HG03469 (cell line): ENCODE data around the gene ARHGEF25.
"Not testable (repeated sequence)": the region's sequence is repeated elsewhere in the genome, so short reads cannot be mapped to it uniquely, and the experiment has no call there.

Experiments used
- ATAC-seq: cut with Tn5 transposase; IDR thresholded peaks from one replicate; pipeline ENCODE4 v1.9.1; 2021; ENCODE audit warnings: mild to moderate bottlenecking, moderate library complexity, moderate number of reproducible peaks; ENCODE audit not compliant: unreplicated experiment

ARHGEF25 gene

DNA sequence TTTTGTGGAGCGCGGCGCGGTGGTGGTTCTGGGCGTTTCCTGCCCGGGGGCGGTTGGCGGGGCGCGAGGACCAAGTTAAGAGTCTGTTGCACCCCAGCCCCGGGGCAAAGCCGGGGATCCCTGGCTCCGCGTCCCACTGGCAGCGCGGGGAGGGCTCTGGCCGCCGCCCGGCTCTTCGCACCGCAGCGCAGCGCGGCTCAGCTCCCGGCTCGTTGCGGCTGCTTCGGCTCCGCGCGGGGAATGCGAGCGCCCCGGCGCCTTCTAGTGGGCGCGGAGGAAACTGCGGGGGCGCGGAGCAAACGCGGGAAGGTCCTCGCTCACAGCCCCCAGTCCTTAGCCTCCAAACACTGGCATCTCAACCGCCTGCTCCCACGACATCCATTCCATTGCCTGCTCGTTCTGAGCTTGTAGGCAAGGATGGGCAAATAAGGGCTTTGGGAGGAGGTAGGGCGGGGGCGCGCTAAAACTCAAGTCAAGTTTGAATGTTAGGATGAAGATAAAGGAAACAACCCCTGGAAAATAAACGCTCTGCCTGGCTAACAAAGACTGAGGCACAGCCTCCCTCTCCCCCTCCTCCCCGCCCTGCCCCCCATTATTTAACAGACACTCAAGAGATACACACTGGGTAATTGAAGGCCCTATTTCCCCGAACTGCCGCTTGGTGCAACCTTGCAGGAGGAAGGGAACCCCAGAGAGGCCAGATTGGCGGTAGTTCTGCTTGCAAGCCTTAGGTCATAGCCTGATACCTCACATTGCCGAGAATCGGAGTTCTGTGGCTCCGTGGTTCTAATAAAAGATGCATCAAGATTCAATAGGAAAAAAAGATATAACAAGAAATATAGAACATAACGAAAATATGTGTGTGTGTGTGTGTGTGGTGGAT lies 22.0 kb downstream of the ARHGEF25 start, which contains the start of gene B4GALNT1:
Gene B4GALNT1, minus strand, starts transcription at position 244 of the 883 bp plus-strand sequence. CDS start 1,069 bp downstream, outside the sequence.
- ATAC-seq, result no peak

DNA sequence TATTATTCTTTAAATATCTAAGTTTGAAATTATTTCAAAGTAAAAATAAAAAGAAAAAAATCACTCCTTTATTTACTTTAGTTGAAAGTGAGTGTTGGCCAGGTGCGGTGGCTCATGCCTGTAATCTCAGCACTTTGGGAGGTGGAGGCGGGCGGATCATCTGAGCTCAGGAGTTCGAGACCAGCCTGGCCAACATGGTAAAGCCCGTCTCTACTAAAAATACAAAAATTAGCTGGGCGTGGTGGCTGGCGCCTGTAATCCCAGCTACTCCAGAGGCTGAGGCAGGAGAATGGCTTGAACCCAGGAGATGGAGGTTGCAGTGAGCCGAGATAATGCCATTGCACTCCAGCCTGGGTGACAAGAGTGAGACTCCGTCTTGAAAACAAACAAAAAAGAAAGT lies 25.5 kb downstream of the ARHGEF25 start:
- ATAC-seq, result not testable (repeated sequence)

DNA sequence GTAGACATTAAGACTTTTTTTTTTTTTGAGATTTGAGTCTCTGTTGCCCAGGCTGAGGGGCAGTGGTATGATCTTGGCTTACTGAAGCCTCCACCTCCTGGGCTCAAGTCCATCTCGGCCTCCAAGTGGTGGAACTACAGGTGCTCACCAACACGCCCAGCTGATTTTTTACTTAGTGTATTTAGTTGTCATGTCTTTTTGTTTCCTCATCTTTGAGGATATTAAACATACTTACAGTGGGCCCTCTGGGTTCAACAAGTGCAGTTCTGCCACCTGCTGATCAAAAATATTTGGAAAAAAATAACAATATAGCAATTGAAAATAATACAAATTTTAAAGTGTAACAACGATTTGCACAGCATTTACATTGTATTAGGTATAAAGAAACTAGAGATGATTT lies 26.1 kb downstream of the ARHGEF25 start:
- no peak for ATAC-seq

DNA sequence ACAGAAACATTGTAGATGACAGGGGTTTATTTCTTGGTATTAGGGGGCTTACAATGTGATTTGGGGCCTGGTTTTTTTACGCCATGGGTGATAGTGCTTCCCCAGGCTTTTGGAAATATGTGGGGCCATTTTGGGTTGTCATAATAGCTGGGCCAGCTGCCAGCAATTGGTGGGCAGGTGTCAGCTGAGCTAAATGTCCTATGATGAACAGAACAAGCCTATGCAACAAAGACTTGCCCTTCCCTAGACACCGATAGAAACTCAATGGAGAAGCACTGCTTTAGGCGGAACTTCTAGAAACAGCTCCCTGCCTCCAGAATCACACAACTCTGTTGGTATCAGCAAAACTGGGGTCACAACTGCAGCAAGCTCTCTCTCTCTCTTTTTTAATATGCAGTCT lies 26.9 kb downstream of the ARHGEF25 start:
- no peak for ATAC-seq

DNA sequence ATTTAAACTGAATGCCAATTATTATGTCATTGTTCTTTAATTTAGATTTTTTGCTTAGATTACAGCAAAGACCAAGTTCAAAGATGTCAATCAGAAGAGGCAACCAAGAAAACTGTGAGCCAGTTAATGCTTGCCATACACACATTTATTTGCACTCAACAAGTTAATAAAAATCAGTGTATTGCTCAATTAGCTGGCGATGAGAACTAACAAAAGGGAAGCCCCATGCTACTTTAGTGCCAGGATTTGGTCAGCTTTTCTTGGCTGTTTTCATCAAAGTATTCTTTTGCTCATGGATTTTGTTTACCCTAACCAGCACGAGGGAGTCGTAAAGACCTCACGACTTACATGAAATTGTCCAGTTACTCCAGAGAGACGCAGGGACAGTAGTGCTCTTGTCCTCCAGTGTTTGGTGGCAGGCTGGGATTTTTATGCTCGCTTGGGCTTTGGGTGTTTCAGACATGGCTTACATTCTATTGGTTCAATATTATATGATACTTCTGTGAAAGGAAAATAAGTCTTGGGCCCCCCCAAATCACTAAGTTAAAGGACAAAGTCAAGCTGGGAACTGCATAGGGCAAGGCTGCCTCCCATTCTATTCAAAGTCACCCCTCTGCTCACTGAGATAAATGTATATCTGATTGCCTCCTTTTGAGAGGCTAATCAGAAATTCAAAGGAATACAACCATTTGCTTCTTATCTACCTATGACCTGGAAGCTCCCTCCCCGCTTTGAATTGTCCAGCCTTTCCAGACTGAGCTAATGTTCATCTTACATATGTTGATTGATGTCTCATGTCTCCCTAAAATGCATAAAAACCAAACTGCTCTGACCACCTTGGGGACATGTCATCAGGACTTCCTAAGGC lies 29.2 kb downstream of the ARHGEF25 start:
- ATAC-seq, result no peak

DNA sequence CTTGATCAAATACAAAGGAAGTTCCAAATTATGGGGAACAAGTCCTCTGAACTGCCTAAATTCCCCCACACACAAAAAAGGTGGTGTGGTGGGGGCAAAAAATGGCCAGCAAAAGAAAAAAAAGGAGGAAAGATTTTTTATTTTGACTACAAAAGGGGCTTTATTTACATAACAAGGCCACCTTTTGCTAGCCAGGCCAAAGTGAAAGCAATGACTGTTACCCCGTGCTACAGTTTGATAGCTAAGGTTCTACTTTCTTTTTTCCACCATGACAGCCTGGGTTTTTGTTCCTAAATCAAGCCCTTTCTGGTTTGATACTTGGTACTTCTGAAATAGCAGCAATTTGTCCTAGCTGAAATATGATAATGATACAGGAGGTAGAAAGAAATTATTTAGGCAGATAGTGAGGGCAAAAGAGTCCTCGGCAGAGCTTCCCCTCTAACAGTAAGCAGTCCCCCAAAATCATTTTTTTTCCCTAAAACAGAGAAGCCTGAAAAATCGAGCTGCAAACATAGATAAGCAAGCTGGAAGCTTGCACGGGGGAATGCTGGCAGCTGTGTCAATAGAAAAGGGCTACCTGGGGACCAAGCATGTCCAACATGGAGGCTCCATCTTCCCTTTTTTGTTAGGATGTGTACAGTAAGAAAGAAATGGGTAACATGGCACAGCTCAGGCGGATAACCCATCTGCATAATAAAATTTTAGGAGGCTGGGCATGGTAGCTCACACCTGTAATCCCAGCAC lies 30.6 kb downstream of the ARHGEF25 start:
- no peak for ATAC-seq

DNA sequence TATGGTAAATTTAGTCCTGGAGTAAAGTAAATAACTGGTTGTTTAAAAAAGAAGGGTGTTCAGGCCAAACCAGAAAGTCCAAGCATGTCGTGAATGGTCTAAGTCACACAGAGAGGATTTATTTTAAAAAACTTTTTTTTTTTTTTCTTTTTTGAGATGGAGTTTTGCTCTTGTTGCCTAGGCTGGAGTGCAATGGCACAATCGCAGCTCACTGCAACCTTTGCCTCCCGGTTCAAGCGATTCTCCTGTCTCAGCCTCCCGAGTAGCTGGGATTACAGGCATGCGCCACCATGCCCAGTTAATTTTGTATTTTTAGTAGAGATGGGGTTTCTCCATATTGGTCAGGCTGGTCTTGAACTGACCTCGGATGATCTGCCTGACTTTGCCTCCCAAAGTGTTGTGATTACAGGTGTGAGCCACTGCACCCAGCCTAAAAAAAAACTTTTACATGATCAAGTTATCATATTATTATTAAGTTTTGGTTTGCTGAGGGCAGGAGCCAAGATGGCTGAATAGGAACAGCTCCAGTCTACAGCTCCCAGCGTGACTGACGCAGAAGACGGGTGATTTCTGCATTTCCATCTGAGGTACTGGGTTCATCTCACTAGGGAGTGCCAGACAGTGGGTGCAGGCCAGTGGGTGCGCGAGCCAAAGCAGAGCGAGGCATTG lies 34.9 kb downstream of the ARHGEF25 start:
- ATAC-seq, result not testable (repeated sequence)

DNA sequence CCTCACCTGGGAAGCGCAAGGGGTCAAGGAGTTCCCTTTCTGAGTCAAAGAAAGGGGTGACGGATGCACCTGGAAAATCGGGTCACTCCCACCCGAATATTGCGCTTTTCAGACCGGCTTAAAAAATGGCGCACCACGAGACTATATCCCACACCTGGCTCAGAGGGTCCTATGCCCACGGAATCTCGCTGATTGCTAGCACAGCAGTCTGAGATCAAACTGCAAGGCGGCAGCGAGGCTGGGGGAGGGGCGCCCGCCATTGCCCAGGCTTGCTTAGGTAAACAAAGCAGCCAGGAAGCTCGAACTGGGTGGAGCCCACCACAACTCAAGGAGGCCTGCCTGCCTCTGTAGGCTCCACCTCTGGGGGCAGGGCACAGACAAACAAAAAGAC lies 35.4 kb downstream of the ARHGEF25 start:
- ATAC-seq, result not testable (repeated sequence)

DNA sequence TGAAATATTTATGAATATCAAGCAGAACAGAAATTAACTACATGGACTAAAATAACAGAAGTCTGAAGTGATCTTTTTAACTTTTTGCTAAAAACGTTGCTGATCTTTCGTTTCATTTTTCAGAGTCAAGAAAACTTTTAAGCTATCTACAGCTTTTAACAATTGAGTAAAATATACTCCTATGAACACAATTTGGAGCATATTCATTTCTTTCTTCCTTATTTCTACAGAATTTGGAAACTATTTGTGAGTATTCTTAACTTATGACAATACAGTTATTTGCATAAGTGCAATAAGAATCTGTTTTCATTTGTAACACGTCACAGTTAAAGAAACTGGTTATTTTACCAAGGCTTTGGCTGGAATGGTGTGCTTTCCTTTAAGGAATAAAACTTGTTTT lies 42.8 kb downstream of the ARHGEF25 start:
- ATAC-seq, result no peak

DNA sequence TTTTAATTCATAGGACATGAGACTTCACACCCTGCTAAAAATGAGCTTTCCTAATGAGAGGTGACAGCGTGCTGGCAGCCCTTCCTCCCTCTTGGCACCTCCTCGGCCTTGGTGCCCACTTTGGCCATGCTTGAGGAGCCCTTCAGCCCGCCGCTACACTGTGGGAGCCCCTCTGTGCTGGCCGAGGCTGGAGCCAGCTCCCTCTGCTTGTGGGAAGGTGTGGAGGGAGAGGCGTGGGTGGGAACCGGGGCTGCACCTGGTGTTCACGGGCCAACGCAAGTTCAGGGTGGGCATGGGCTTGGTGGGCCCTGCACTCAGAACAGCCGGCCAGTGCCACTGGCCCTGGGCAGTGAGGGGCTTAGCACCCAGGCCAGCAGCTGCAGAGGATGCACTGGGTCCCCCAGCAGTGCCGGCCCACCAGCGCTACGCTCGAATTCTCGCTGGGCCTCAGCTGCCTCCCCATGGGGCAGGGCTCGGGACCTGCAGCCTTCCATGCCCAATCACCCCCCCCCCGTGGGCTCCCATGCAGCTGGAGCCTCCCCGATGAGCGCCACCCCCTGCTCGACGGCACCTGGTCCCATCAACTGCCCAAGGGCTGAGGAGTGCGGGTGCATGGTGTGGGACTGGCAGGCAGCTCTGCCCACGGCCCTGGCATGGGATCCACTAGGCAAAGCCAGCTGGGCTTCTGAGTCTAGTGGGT lies 44.5 kb downstream of the ARHGEF25 start:
- no peak for ATAC-seq

DNA sequence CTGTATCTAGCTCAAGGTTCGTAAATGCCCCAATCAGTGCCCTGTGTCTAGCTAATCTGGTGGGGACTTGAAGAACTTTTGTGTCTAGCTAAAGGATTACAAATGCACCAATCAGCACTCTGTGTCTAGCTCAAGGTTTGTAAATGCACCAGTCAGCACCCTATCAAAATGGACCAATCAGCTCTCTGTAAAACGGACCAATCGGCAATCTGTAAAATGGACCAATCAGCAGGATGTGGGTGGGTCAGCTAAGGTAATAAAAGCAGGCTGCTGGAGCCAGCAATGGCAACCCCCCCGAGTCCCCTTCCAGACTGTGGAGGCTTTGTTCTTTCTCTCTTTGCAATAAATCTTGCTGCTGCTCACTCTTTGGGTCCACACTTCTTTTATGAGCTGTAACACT lies 45.2 kb downstream of the ARHGEF25 start:
- ATAC-seq, result not testable (repeated sequence)

DNA sequence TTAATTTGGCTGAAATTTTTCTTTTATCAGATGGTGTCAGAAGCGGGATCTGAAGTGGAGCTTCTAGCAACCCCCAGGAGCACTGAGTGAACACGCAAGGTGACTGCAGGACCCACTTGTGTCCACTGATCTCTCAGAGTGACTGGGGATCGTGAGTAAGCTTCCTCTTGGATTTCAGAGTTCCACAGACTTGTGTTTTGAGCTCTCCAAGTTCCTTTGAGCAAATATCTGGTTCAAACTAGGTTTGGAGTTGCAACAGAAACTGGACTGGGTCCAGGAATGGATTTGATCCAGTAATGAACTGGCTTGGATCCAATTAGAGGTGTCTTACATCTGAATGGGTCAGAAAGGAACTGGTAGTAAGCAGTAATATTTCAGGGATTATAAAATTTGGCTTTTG lies 46.5 kb downstream of the ARHGEF25 start:
- ATAC-seq, result no peak

DNA sequence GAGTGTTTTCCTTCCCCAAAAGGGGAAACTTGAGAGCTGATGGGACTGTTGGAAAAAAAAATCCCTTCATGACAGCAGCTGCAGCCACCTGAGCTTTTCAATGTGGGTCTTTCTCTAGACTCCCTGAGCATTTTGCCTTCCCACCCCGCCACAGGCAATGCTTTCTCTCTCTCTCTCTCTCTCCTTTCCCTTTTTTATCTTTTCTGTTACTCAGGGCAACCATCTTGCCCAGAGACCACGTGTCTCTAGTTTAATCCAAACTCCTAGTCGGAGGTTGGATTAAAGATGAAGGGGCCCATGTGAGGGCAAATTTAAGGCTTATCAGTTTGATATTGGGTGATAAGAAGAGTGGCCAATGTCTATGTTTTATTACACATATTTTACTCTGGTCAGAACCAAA lies 47.7 kb downstream of the ARHGEF25 start:
- no peak for ATAC-seq

DNA sequence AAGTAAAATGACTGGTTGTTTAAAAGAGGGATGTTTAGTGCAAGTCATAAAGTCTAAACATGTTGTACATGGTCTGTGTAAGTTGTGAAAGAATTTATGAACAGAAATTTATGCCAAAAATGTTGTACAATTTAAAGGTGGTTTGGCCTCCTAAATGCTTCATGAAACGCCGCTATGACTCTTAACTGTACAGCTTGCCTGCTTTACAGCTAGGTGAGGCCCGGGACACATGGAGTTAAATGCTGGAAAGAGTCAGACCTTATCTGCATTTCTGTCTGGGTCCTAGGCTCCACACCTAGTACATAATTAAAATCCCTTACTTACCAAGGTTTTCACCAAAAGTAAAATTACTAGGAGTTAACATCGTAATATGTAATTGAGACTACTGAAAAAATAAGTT lies 50.1 kb downstream of the ARHGEF25 start:
- no peak for ATAC-seq

DNA sequence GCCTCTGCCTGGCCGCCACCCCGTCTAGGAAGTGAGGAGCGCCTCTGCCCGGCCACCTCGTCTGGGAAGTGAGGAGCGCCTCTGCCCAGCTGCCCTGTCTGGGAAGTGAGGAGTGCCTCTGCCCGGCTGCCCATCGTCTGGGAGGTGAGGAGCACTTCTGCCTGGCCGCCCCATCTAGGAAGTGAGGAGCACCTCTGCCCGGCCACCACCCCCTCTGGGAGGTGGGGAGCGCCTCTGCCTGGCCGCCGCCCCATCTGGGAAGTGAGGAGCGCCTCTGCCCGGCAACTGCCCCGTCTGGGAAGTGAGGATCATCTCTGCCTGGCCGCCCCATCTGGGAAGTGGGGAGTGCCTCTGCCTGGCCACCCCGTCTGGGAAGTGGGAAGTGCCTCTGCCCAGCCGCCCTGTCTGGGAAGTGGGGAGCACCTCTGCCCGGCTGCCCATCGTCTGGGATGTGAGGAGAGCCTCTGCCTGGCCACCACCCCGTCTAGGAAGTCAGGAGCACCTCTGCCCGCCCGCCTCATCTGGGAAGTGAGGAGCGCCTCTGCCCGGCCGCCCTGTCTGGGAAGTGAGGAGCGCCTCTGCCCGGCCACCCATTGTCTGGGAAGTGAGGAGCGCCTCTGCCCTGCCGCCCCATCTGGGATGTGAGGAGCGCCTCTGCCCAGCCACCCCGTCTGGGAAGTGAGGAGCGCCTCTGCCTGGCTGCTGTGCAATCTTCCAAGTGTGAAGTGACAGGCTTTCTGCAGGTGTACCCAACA lies 54.0 kb downstream of the ARHGEF25 start:
- ATAC-seq, result not testable (repeated sequence)
